Stomach (tissue), 4 donors: Measurements from ENCODE around the gene PLEKHG4B.

ENCODE experiments used
- POLR2A ChIP-seq, 4 donors: fragments of 450-650 bp; IDR thresholded peaks; one replicate each; pipeline ENCODE4 v1.6.1; 2016; ENCODE audit warnings: antibody characterized with exemption in 4 of 4, control low read depth in 2 of 4, mild to moderate bottlenecking in 1 of 4, moderate library complexity in 1 of 4
- TF ChIP-seq, protein P1 (sequence below), 7 experiments: fragments of 450-650 bp in 4 of 7; fragments of 200-600 bp in 3 of 7; sonication (generic) in 3 of 7; IDR thresholded peaks; one replicate each; pipeline ENCODE4 v1.5.1; 2016 to 2019; ENCODE audit warnings: antibody characterized with exemption in 7 of 7, control low read depth in 2 of 7, mild to moderate bottlenecking in 1 of 7

DNA sequence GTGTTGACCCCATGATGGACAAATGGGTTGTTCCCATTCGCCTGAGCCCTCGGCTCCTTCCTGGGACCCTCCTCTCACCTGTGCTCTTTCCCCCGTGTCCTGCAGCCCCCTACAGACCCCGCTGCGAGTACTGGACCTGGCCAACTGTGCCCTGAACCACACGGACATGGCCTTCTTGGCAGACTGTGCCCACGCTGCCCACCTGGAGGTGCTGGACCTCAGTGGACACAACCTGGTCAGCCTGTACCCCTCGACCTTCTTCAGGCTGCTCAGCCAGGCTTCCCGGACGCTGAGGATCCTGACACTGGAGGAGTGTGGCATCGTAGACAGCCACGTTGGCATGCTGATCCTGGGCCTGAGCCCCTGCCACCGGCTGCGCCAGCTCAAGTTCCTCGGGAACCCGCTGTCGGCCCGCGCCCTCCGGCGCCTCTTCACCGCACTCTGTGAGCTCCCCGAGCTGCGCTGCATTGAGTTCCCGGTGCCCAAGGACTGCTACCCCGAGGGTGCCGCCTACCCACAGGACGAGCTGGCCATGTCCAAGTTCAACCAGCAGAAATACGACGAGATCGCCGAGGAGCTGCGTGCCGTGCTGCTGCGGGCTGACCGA, 102.7 kb downstream of the PLEKHG4B start:
- TF ChIP-seq, protein P1, sequence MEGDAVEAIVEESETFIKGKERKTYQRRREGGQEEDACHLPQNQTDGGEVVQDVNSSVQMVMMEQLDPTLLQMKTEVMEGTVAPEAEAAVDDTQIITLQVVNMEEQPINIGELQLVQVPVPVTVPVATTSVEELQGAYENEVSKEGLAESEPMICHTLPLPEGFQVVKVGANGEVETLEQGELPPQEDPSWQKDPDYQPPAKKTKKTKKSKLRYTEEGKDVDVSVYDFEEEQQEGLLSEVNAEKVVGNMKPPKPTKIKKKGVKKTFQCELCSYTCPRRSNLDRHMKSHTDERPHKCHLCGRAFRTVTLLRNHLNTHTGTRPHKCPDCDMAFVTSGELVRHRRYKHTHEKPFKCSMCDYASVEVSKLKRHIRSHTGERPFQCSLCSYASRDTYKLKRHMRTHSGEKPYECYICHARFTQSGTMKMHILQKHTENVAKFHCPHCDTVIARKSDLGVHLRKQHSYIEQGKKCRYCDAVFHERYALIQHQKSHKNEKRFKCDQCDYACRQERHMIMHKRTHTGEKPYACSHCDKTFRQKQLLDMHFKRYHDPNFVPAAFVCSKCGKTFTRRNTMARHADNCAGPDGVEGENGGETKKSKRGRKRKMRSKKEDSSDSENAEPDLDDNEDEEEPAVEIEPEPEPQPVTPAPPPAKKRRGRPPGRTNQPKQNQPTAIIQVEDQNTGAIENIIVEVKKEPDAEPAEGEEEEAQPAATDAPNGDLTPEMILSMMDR (IDR thresholded peaks at IDR 0.05) = no peak
- no peak for TF ChIP-seq POLR2A (IDR thresholded peaks at IDR 0.05)
